HG02852 (cell line): ENCODE measurements around the gene PLXDC1.
"Not testable (repeated sequence)": the region's sequence is repeated elsewhere in the genome, so short reads cannot be mapped to it uniquely, and the experiment has no call there.

Experiments
- ATAC-seq: cut with Tn5 transposase; IDR thresholded peaks from one replicate; pipeline ENCODE4 v1.9.1; 2021; ENCODE audit warnings: mild to moderate bottlenecking, moderate library complexity; ENCODE audit not compliant: unreplicated experiment

The PLXDC1 gene

DNA sequence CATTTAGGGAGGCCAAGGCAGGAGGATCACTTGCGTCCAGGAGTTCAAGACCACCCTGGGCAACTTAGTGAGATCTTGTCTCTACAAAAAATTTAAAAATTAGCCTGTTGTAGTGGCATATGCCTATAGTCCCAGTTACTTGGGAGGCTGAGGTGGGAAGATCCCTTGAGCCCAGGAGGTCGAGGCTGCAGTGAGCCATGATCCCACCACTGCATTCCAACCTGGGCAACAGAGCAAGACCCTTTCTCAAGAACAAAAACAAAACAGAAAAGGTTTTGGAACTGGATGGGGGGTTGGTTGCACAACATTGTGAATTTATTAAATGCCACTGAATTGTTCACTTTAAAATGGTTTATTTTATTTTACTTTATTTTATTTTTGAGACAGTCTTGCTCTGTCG is 21.2 kb downstream of the PLXDC1 start:
- no peak for ATAC-seq

DNA sequence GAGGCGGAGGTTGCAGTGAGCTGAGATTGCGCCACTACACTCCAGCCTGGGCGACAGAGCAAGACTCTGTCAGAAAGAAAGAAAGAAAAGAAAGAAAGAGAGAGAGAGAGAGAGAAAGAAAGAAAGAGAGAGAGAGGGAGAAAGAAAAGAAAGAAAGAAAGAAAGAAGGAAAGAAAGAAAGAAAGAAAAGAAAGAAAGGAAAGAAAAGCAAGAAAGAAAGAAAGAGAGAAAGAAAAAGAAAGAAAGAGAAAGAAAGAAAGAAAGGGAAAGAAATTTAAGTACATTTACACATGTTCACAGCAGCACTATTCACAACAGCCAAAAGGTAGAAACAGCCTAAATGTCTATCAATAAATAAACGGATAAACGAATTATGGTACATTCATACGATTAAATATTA is 21.9 kb downstream of the PLXDC1 start:
- ATAC-seq, result not testable (repeated sequence)

DNA sequence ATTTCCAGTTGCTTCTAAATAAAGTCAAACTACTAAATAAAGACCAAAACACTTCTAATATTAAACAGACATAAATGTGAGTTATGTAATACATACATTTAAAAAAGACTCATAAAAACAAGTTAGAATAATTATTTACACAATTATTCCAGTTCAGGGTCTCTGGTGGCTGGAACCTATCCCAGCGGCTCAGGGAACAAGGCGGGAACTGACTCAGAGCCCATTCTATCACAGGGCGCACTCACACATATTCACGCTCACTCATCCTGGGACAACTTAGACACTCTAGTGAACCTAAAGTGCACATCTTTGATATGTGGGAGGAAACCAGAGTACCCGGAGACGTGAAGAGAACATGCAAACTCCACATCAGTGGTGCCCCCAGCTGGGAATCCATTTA is 25.0 kb downstream of the PLXDC1 start:
- no peak for ATAC-seq

DNA sequence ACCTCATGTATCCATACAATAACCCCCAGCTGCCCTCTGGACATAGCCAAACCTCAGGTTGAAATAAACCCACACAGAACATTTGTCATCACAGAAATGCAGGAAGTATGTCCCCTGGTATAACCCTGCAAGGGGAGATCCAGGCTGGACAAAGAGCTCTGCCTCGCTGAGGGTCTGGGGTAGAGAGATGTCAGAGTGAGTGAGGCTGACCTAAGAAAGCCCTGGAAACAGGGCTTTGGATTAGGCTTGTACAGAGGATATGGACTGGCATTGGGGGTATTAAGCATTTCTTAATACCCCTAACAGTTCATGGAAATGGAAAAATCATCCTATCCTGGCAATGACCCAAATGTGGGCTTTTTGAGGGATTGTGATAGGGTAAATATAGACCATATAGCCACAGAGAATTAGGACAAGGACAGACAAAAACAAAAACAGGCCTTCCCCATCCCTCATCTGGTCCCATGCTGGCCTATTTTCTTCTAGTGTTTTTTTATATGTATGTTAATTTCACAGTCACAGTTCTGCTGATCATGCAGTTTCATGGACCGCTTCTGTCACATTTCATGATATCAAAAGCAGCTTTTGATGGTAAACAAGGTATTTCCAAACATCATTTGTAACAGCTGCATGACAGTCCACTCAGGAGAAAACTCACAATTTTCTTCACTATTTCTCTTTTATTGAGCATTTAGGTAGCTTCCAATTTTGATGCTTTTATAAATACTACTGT is 26.1 kb downstream of the PLXDC1 start:
- no peak for ATAC-seq

DNA sequence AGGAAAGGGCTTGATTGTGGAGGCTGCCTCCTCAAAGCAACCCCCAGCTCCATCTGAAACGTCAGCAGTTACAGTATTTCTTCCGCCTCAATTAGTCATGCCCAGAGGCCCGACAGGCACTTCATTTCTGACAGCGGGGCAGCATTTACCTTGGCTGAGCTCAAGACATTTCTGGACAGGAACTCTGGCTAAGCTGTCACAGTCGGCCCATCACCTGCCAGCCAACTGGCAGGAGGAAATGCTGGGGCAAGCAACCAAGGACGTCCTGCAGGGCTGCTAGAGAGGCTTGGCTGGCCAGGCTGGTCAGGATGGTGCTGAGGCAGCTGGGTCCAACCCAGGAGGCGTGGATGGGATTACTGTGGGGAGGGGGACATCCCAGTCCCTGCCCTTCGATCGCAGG is 27.8 kb downstream of the PLXDC1 start:
- ATAC-seq, result no peak

DNA sequence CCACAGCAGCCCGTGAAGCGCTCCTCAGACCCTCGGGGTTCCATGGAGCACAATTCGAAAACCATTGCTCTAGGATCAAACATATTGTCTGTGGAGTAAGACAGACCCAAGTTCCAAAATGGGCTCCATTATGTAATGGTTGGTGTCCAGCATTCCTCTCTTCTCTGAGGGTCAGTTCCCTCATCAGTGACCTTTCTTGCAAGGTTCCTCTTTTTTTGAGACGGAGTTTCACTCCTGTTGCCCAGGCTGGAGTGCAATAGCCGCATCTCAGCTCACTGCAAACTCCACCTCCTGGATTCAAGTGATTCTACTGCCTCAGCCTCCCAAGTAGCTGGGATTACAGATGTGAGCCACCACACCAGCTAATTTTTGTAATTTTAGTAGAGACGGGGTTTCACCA is 28.4 kb downstream of the PLXDC1 start:
- ATAC-seq, result no peak

DNA sequence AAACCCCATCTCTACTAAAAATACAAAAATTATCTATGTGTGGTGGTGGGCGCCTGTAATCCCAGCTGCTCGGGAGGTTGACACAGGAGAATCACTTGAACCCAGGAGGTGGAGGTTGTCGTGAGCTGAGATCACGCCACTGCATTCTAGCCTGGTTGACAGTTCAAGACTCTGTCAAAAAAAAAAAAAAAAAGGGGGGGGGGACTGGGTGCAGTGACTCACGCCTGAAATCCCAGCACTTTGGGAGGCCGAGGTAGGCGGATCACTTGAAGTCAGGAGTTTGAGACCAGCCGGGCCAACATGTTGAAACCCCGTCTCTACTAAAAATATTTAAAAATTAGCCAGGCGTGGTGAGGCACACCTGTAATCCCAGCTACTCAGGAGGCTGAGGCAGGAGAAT is 29.5 kb downstream of the PLXDC1 start:
- ATAC-seq, result not testable (repeated sequence)

DNA sequence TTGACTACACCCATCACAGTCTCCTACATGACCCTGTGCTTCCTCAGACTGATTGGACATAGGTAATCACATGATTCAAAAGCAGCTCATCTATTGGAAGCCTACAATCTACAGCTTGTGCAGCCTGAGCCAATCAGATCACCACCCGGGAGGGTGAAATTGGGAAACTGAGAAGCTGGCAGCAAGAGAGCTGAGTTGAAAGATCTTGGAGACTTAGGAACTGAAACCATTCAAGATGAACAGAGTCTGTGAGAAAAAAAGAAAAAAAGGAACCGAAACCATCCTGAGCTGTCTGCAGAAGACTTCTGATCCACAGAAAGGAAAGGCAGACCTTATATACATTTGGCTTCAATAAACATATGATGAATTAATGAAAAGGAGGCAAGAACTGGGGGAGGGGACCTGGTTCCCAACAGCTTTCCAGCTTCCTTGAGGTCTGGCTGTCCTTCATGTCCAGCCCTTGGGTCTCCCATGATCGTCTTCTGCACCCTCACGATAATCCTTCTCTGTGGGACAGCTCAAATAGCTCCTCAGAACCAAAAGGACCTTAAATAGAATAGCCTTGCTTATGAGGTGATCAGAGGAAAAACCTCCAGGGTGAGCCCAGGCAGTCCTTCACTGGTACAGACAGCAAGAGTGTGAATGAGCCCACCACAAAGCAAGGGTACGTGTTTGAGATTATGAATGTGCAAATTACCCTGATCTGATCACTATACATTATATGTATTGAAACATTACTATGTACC is 32.6 kb downstream of the PLXDC1 start:
- peak; percentile 62 for ATAC-seq

DNA sequence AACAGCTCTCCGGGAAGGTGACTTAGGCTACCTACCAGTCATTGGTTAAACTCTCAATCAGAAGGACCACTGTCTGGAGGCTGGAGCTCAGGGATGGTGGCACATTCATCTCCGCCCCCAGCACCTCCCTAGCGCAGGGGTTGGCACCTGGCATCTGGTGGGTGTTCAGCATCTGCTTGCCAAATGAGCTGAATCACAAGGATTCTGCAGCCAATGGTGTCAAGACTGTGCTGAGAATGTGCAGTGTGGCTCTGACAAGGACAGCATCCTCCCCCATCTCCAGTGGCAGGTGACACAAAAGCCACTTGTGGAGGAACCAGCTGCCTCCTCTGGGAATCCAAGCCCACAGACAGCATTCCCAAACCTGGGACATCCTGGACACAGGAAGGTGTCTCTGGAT is 35.2 kb downstream of the PLXDC1 start:
- ATAC-seq, result no peak

DNA sequence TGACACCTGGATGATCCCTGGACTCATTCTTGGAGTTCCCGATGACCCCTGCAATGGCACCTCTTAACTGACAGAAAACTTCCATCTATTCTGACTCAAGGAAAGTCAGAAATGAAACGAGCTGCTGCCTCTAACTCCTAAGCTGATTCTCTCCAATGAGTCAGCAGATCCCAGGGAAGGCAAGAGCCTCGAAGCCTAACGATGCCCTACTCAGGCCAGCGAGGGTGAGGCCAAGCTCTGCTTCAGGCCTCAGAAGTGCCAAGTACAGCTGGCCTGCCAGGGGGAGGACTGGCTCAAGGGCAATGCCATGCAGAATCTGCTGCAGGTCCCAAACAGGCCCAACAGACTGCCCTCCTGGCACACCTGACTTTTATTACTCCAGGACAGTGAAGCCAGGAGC is 36.3 kb downstream of the PLXDC1 start:
- ATAC-seq, result no peak

DNA sequence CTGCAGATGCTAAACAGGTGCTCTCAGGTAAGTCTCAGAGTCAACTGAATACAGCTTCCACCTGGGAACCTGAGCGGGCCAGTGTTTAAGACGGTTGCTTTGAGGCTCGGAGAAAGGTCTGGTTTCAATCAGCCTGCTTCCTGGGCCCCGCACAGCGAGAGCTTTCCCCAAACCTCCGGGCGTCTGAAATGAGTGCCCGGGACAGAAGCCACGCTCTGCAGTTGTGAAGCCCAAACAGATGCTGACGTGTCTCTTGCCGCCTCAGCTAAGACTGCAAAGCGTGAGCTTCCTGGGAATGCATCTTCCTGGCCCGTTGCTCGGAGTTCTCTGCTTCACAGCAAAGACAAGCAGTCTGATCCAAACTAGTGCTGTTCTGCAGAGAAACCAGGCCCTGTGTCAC is 36.7 kb downstream of the PLXDC1 start:
- no peak for ATAC-seq

DNA sequence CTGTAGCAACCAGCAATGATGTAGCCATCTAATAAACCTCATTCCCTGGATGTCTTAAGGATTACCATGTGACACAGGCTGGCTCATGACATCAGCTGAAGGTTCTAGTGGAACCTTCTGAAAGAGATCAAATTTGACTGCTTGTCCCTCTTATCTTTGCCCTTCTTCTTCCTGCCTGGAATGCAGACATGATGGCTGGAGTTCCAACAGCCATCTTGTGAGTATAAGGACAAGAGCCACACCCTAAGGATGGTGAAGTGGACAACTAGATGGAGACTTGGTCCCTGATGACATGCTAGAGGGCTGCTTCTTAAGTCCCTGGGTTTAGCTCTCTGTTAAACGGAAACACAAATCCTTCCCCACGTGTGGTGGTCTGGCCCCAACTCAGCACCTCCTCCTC is 37.6 kb downstream of the PLXDC1 start:
- no peak for ATAC-seq

DNA sequence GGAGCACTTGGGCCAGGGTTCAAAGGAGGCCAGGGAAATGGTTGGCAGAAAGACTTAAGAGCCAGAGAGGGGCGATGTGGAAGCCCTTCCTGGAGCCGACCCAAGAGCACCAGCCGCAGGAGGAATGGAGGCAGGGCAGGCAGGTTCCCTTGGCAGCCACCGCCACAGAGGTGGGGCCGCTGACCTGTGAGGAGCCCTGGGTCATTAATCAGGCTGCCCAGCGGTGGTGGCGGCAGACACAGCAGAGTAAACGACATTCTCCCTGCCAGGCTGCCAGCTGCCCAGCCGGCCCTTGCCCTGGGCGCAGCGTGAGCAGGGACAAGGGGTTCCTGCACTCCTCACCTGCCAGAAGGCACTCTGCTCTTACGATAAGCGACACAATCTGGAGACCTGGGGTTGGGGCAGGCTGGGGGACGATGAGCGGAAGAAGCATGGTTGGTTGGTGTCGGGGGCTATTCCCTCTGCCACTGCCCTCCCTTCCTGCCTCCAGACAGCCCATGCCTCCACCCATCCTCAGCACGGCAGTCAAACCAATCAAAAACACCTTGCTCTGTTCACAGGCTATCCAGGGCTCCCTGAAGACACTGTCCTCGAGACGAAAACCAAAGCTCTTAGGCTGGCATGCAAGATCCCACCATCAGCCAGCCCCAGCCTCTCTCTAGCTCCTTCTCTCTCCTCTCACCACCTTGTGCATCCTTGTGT is 40.9 kb downstream of the PLXDC1 start:
- ATAC-seq, result no peak

DNA sequence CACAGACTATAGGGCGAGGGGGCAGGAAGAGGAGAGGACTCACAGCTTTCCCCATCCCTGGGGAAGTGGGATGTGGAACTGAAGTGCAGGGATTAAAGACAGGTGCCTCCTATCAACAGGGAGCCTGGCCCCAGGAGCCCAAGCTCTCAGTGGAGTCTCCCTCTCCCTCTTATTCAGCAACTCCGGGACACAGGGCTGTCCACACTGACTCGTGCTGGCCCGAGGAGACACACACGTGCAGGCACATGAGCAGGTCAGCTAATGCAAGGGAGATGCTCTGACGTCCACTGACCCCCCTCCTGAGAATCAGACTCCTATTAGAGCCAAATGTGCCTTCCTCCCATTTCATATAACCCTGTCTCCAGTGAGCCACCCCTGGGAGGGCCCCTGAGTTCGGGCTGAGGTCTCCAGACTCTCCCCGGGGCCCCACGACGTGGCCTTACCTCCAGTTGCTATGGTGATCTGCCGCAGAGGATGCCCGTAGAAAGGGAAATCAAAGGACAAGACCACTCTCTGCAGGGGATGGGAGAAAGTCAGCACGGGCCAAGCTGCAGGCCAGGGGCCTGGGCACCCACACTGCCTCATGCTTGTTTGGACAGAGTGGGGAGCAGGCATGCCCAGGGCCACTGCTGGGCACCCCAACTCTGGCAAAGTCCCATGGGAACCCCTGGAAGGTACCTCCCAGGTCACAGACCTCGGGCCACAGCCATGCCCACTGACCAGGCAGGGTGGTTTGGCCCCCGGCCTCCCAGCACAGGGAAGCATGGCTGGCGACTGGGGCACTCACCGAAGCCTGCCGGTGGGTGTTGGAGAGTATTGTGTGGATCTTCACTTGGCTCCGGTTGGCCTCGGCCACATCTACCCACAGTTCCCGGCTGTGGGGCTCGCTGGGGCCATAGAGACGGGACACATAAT is 42.7 kb downstream of the PLXDC1 start:
- ATAC-seq, result no peak

DNA sequence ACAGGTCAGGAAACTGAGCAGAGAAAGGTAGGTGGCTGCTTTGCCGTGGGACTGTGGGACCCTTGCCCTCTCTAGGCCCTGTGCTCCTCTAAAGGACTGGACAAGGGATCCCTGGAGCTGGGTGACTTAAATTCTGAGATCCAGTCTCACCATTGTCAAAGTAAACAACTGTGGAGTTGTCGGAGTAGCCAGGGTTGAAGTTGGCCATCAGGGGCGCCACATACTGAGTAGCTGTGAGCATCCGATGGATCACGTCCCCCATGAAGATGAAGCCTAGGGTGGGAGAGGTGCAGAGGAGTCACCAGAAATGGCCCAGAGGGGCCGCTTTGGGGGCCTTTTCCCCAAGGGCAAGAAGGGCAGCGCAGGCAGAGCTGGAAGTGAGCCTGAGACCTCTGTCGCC is 43.5 kb downstream of the PLXDC1 start:
- ATAC-seq, result no peak

DNA sequence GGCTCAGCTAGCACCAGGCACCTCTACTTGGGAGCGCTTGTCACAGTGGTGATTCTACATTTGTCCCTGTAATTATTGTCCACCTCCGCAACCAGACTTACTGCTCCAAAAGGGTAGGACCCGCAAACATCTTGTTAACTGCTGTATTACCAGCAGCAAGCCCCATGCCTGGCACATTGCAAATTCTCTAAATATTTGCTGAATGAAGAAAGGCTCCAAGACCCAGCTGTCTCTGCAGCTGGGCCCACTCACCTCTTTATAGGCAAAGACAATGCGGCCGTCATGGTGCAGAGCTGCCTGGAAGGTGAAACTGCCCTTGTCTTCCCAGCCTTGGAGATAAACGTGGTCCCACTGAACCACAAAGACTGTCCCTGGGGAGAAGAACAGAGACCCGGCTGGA is 44.3 kb downstream of the PLXDC1 start:
- no peak for ATAC-seq

DNA sequence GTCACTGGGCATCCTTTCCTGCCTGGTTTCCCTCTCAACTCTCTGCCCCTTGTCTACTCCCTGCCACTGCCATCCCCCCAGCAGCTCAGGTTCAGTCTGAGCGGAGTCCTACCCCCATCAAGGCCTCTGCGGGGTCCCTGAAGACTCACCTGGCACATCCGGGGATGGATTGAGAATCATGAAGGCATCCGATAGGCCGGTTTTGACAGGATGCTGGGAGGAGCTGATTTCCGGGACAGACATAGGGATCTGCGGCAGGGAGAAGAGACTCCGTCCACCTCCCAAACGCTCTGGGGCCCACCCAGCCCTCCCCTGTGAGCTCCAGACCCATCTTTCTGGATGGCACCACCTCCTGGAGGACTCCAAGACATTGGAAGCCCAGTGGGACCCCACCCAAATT is 45.7 kb downstream of the PLXDC1 start:
- no peak for ATAC-seq

DNA sequence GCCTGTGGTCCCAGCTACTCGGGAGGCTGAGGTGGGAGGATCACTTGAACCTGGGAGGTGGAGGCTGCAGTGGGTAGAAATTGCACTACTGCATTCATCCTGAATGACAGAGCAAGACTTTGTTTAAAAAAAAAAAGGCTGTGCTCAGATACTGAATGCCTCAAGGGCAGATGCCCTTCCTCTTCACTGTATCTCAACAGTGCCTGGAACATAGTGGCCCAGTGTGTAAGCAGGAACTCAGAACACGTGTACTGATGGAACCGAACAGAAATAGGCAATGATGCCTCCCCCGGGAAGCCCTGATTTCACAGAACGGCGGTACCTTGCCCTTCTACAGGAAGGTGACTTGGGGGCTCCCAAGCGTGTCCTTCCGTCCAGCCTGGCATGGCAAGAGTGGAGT is 46.8 kb downstream of the PLXDC1 start:
- no peak for ATAC-seq

DNA sequence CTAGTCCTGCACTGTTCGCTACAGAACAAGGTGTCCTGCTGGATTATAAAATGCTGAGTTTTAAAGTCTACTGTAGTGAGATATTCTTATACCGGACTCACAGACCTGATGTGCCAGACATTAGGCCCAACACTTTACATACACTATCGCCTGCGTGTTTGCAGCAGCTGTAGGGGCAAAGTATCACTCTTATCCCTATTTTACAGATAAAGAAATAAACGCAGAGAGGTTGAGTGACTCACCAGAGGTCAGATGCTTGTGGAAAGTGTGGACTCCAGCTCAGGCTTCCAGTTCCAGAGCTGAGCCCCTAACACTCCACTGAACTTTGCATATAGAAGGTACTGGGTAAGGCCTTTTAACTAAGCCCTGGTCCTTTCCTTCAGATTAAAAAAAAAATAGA is 47.4 kb downstream of the PLXDC1 start:
- ATAC-seq, result no peak

DNA sequence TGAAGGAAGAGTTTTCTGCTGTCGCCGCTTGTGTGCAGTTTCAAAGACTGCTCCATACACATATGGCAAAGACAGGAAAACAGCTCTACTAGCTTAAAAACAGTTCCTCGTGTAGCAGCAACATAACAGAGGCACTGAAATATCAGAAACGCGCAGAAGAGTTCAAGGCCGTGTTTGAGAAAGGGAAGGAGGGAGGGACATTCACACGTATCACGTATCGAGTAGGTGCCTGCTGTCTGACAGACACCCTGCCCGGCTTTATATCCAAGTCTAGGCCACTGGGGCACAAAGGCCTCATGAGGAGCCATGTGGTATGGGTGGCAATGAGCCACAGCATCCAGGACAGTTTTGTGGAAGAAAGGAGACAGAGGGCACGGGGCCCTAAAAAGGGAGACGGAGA is 50.3 kb downstream of the PLXDC1 start:
- no peak for ATAC-seq

DNA sequence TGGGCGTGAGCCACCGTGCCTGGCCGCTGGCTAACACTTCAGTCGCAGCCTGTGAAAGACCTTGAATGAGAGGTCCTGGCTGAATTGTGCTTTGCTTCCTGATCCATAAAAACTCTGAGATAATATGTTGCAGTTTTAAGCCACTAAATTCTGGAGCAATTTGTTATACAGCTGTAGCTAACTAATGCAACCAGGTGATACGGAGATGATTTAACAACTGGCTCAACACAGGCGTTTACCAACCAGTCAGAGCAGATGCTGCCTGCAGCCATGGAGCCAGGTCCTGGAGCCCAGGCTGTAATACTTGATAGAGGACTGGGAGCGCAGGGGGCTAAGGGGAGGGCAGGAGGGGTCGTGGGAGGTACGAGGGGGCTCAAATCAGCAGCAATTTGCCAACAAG is 50.9 kb downstream of the PLXDC1 start:
- no peak for ATAC-seq
